ENCODE data around the gene C10orf71.

The C10orf71 gene

DNA sequence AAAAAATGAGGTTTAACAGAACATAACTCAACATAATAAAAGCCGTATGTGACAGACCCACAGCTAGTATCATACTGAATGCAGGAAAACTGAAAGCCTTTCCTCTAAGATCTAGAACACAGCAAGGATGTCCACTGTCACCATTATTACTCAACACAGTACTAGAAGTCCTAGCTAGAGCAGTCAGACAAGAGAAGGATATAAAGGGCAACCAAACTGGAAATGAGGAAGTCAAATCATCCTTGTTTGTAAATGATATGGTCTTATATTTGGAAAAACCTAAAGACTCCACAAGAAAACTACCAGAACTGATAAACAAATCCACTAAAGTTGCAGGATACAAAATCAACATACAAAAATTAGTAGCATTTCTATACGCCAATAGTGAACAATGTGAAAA, 45.9 kb downstream of the C10orf71 start:
- no peak for DNase-seq

DNA sequence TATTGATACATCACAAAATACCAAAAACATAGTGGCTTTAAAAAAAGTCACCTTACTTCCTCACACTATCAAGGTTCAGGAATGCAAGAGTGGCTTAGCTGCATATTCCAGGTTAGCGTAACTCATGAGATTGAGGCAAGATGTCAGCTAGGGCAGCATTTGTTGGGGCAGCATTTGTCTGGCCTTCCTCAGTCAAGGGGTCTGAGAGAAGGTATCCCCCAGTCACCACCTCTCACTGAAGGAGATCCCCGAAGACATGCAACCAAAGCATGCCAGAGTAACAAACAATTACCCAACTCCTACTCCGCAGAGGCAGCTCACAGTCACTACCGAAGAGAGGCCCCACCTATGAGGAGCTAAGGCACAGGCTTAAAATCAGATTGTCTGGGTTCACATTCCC, 48.4 kb downstream of the C10orf71 start:
- no peak for DNase-seq

DNA sequence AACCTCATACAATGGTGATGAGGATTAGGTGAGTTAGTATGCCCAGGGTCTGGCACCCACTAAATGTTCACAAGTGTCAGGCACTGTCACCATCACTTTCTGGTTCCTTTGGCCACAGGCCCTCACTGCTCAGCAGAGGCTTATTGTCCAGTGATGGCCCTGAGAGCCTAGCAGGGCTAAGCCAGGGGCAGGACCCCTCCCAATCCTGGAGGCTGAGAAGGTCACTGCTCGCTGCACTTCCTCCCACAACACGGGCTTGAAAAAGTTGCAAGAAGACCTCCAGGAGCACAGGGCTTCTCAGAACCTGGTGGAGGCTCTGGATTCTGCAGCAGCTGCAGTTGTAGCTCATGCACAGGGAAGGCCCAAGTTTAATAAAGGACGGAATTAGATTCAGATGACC, 48.9 kb downstream of the C10orf71 start:
- DNase-seq, result no peak

DNA sequence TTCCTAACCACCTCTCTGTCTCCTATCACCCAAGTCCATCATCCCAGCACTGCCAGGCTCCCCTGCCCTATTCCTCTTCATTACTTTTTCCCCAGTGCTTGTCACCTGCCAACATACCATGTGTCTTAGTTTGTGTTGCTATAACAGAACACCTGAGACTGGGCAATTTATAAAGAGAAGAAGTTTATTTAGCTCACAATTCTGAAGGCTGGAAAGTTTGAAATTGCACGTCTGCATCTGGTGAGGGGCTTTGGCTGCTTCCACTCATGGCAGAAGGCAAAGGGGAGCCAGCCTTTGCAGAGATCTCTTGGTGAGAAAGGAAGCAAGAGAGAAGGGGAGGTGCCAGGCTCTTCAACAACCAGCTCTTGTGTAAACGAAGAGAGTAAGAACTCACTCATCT, 49.6 kb downstream of the C10orf71 start:
- no peak for DNase-seq

DNA sequence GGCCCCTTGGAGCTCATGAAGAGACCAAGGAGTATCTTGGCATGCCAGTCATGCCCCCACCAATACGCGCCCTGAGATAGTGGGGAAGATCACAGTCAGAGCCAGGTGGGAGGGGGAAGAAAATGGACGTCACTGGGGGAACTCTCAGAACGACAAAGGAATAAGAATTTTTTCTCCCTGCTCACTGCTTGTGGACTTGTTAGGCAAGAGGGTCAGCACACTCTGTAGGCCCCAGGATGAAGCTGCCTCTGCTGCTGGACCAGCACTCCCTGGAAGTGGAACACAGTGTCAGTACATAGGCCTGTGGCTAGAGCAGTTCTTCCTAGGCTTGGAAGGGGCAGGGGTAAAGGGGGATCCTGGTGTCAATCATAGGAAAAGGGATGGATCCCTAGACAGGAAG, 50.4 kb downstream of the C10orf71 start:
- DNase-seq, result no peak

DNA sequence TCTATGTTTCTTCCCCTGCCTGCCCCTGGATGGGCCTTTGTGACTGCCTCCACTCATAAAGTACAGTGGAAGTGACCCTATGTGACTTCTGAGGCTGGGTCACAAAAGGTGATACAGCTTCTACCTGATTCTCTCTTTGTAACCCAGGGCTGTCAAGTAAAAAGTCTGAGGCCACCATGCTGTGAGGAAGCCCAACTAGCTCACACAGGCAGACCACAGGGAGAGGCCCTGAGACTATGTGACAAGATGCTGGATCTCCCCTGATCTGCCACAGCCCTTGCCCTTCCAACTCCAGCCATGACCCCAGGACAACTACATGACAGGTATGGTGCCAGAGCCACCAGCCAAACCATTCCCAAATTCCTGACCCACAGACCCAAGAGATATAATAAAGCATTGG, 51.2 kb downstream of the C10orf71 start:
- DNase-seq, result no peak

DNA sequence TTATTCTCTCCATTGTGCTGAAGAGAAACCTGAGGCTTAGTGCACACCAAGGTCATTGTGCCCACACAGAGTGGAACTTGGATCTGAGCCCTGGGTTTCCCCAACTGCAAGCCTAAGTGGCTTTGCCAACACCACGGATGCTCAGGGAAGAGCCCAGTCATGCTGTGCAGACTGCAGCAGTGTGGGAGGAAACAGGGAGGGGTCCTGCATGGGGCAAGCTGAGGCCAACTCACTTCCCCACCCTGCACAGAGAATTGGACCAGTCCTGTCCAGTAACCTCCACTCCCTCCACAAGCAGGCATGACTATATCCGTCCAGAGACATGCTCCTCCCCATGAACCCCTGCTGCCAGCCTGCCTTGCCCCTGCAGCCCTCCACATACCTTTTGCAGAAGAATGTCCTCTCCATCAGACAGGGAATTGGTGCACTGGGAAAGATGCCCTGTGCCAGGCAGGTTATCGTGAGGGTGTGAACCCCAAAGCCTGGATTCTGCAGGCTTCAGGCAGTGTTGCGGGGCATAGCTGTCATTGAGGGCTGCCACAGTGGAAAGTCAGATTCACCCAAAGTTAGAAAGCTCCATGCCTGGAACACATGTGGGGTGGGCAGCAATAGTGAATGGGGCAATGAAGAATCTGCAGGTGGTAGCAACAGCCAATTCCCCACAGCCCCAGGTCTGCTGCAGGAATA, 52.0 kb downstream of the C10orf71 start:
- DNase-seq, result no peak

DNA sequence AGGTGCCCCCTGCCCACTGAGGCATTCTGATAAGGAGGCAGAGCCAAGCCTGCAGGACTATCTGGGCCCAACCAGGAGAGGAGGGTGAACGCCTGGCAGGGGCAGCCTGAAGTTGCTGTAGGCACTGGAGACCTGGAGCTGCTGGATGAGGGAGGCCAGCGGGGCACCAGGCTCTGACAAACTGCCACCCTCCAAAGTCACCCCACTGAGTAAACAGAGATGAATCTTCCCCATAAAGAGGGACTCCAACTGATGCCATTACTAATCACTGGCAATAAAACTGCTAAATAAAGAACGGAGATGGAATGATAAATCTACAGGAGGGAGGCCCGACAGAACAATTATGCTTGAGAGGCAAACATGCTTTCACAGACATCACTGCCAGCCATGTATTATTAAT, 52.7 kb downstream of the C10orf71 start:
- DNase-seq, result no peak

DNA sequence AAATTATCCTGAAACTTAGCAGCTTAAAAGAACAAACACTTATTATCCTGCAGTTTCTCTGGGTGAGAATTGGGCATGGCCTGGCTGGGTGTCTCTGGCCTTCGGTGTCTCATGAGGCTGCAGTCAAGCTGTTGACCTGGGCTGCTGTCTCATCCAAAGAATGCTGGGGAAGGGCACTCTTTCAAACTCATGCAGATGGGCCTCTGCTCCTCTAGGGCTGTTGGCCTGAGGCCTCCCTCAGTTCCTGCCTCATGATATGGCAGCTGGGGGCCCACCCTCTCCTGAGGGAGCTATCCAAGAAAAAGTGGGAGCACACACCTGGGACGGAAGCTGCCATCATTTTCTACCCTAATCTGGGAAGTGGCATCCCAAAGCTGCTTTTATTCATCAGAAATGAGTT, 53.4 kb downstream of the C10orf71 start:
- DNase-seq, result no peak

DNA sequence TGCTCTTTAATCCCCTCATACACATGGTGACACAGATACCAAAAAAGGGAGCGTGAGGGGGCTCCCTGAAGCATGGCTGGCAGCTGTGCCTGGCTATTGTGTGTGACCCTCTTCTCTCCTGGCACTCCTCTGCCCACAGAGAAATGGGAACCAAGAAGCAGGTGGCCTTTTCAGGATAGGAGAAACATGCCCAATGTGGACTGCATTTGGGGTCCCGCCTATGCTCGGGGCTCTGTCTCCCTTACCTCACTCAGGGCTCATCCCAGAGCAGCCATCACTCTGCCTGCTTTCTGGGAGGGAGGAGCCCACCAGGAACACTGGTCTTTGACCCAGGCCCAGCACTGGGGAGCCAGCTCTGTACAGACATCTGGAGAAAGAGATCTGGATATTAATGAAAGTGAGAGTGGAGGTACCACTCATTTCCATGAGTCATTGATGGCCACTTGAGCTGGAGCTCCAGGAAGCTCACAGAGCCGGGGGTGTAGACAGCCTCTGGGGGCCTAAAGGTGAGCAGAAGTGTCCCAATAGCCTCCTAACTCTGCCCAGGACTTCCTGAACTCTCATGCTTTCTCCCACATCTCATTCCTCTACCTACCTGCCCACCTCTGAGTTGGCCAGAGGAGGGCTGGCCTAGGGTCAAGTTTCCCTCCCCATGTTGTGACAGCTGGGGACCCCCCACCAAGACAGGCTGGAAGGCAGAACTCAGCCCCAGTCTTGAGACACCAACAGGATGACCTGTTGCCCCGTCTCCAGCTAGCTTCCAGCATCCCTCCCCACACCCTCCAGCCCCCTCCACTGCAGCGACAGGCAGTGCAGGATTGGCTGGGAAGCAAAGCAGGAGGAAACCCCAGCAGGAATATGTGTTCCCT, 54.3 kb downstream of the C10orf71 start:
- DNase-seq, result no peak

DNA sequence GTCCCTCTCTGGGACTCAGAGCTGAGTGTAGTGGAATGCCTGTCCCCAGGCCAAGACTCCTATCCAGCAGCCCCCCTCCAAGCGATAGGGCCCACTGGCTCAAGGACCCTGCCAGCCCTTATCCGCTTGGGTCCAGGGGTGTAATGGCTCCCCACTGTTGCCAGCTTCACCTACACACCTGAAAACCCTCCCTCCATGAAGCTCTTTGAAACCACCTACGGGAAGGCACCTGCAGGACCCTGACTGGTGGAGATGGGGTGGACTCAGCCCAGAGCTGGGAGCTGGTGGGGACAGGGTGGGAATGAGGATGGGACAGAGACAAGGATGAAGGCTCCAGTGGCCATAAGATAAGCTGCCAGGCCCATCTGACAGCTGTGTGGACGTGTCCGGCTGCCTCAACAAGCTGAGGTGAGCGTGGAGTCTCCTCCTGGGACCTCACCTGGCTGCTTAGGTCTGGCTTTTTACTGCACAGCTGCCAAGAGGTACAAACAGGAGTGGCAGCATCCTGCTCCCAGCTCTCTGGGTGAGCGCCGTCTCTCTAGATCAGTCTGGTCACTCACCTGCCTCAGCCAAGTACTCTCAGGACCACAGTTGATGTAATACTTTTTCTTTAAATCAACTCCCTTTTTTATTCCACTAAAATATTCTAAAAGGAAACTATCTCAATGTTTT, 55.1 kb downstream of the C10orf71 start:
- no peak for DNase-seq

DNA sequence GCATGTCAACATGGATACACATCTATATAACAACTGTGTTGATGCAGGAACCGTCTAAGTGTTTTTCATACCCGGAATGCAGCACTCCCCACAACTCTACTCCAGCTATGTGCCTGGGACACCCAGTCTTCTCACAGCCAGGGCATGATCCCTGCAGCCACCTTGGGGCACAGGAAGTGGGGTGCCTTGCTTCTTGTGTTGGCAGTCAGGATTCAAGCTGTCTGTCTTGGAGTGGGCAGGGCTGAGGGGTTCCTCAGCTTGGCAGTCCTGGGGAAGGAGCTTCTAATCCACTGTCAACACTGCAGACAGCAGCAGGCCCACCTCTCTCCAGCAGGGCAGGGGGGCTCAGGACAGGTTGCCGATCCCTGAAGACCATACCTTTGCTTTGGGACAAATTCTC, 55.6 kb downstream of the C10orf71 start:
- no peak for DNase-seq

DNA sequence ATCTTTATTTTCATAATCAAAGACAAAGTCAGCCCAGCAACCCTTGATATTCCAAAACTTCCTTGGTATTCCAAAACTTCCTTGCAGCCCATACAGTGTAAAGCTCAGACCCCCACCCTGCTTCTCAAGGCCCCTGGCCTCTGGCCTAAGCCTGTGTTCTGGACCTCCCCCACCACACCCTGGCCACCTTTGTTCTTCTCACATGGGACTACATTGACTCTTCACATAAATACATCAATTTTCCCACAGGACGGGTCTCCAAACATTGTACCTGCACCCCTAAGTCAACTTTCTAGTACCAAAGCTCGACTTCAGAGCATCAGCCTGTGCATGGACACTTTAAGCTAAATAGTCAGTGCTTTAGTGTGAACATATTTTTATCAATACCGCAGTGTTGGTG, 56.3 kb downstream of the C10orf71 start:
- DNase-seq, result no peak

DNA sequence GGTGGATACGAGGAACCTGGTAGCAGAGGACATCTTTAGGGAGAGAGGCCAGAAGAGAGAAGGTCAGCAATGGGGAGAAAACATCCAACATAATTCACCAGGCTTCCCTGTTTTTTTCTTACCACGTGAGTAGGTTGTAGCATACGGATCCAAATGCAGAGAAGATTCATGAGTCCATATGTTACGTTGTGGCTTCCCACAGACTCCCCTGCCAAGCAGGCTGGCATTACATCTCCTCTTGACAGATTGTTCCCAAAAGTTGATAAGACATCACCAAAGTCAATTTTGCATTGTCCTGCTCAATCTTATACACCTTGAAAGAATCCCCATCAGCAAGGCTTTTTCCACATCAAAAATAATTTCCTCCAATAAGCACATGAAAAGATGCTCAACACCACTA, 57.2 kb downstream of the C10orf71 start:
- DNase-seq, result no peak

DNA sequence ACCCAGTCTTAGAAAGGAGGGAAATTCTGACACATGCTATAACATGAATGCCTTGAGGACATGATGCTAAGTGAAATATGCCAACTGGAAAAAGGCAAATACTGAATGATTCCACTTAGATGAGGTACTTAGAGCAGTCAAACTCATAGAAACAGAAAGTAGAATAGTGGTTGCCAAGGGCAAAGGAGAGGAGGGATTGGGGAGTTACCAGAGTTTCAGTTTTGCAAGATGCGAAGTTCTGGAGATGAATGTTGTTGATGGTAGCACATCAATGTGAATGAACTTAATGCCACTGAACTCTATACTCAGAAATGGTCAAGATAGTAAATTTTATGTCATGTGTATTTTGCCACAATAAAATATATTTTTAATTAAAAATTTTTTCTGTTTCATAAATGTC, 58.0 kb downstream of the C10orf71 start:
- DNase-seq, result no peak

DNA sequence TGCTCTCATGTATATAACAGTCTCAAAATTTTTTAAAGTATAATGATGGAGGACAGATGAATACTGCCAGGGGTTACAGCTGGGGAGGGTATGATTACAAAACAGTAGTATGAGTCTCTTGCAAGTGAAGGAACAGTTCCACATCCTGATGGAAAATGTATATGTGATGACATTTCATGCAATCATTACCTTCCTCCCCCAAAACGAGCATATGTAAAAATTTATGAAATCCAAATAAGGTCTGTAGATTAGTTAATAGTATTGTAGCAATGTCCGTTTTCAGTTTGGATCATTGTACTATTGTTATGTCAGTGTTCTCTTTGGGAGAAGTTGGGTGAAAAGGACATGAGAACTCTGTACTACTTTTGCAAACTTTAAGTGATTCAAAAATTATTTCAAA, 58.9 kb downstream of the C10orf71 start:
- no peak for DNase-seq

DNA sequence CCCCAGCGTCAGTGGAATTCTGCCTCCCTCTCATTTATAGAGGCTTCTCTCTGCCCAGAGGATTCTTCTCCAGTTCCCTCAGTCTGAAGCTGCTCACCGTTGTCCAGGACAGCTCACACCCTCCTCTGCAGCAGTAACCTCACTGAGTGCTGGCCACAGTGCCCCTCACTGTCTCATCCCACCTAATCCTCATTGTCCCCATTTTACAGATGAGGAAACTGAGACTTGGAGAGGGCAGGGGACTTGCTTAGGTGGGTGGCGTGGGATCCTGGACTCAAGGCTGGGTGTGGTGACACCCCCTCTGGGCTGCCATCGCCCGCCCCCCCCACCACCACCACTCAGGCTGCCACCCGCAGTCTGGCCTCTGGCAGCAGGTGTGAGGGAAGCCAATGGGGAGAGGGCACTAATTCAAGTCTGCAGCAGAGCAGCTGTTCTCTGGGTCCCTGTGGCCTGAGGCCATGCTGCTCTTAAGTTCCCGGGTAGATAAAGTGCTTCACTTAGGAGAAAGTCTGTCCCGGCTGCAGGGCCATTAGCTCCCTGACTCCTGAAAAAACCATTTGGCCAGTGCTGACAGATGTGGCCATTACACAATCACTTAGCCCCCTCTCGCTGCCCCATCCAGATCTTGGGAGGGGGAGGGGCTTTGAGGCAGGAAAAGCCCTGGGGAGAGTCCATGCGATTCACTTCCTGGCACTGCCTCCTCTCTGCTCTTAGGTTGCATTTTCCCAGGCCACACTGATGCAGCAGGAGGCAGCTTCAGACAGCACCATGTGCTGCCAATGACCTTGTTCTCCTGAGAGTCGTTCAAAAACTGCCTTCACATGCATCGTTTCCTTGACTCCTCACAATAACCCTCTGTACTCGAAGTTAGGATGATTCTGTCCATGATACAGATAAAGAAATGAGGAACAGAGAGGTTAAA, 60.6 kb downstream of the C10orf71 start:
- DNase-seq, result no peak

DNA sequence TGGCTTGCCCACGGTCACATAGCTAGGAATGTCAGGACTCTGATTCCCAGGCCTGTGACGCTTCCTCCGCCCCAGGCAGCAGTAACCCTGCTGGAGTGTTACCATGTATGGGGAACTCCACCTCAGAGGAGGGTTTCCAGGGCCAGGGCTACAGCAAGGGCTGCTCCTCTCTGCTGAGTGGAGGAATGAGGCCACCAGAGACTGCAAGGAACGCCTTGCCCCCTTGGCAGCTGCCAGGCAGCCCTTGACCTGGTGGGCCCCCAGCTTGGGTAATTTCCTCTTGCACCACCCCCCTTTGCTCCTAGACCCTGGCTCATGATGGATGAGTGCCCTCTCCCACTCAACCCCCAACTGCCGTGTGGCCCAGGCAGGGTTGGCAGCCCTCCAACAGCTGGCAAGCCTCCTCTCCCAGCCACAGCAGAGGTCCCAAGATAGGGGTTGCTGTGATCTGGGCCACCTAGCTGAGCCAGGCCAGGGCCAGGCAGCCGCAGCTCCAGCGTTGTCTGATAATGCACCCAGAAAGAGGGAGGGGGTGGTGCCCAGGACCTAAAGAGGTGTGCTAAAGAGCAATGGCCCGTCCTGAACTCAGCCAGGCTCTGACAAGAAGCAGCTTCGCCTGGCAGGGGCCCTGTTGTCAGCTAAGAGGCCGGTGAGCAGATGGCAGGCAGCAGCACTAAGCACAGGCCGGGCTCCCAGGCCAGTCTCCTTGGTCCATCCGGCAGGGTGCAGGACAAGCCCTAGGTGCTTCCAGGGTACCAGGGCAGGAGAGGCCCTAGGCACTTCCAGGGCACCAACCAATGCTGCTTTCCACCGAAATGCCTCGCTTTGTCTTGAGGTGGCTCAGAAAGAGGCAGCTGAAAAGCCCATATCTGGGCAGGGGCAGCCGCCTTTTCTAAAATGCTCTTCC, 61.6 kb downstream of the C10orf71 start:
- DNase-seq, result no peak

DNA sequence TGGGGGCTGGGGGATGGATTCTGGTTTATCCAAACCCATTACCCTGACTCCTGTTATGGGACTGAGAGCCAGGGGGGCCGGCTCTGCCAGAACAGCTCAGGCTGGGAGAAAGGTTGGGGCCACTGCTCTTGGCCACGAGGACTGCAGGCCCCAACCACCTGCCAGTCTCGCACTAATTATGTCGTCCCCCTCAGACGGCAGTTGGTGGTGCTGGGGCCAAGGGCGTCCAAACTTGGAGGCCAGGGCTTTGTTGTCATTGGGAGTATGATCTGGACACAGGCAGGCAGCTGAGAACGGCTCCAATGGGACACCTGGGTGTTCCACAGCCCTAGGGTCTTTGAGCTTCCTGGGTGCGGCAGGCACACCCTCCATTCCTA, 62.2 kb downstream of the C10orf71 start:
- DNase-seq, result no peak

DNA sequence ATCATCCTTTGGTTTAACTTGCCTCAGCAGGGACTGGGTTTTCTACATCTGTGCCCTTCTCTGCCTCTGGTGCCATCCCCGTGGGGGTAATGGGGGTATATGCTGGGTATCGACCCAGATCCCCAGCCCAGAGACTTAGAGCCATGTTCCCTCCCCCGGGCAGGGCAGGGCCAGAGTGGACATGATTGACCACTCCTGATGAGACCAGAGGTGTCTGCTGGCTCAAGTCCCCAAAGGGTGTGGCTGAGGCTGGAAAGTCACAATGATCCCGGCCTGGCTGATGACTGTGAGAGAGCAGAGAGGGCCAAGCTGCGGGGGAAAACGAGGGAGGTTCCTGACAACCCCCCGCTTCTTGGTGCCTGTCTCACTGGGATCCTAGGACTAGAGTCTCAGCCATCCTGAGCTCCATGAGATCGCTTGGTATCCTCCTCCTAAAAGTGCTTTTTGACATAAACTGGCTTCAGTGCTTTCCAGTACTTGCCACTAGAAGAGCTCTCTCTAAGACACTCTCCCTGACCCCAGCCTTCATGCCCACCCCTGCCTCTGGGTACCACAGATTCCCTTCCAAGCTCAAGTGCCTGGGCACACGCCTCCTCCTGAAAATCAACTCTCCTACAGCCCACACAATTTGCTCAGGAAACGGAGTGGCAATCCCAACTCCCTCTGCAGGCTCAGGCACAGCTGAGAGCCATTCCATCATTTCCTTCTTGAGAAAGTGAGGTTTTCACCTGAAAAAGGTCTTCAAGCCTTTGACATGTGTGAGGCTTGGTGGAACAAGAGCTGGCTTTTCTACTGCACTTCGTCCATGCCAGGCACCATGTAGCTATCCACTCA, 63.0 kb downstream of the C10orf71 start:
- no peak for DNase-seq
